GM21576 (cell line): Measurements from ENCODE around the gene PKP4.

Source experiments
- ATAC-seq: cut with Tn5 transposase; IDR thresholded peaks from one replicate; pipeline ENCODE4 v1.9.1; 2021; ENCODE audit warnings: mild to moderate bottlenecking, moderate library complexity; ENCODE audit not compliant: unreplicated experiment

The PKP4 gene

DNA sequence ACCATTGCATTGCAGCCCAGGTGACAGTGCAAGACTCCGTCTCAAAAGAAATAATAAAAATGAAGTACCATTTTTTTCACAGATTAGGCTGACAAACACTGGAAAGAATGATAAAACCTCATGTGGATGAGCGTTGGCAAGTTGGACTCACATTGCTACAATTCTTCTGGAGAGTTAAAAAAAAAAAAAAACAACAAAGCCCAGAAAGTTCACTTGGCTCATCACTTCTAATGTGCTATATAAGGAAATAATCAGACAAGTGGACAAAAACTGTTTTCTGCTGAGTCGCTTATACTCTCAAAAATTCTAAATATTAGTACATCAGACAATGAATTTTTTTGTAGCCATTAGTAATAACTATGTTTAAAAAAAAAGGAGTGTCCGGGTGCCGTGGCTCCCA, 38.4 kb downstream of the PKP4 start:
- no peak for ATAC-seq

DNA sequence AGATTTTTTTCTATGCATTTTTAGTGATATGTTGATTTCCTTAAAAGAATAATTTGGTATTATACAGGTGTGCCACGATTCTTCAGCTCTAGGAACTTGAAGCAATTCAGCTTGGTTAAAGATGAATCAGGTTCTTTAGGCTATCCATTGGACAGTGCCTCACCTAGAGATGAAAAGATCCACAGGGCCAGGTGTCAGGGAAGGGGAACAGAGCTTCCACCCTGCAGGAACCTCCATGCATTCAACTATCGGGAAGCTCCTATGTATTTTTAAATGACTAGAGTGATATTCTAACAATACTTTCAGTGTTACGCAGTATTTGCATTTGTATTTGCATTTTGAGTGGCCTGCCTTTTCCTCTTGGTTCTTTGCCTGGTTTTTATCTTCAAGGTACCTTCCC, 40.2 kb downstream of the PKP4 start:
- ATAC-seq, result no peak

DNA sequence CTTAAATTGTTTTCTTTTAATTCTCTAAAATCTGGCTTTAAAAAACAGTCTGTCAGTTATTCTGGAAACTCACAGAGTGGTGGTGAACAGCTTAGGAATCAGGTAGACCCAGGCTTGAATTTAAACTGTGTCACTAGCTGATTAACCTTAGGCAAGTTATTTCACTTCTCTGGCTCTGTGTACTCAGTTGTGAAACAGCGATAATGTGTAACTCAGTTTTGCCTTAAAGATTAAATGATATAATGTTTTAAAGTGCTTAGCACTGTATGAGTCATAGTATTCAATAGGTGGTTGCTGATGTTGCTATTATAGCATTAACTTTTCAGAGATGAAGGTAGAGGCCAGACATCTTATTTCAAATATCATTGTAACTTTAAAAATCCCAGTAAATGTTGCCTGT, 40.7 kb downstream of the PKP4 start:
- no peak for ATAC-seq

GRCh38 chr2:158498043-158498748, 41.4 kb downstream of the PKP4 start:
- no peak for ATAC-seq

DNA sequence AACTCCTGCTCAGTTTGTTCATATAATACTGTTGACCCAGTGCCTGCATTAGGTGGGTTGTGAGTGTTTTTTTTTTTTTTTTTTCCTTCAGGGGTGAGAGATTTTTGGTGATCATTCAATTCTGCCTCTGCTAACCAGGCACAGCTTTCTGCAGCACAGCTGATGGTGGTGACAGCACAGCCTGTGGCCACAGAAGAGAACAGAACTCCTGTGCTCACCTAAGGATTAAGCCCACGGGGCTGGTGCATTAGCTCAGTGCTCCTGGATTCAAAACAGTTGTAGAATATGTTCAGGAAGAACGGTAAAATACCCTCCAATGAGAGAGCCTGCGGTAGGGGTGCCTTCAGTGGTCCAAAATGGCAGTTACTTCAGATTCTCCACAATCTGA, 42.0 kb downstream of the PKP4 start:
- no peak for ATAC-seq

GRCh38 chr2:158499383-158499782, 42.6 kb downstream of the PKP4 start:
- no peak for ATAC-seq

DNA sequence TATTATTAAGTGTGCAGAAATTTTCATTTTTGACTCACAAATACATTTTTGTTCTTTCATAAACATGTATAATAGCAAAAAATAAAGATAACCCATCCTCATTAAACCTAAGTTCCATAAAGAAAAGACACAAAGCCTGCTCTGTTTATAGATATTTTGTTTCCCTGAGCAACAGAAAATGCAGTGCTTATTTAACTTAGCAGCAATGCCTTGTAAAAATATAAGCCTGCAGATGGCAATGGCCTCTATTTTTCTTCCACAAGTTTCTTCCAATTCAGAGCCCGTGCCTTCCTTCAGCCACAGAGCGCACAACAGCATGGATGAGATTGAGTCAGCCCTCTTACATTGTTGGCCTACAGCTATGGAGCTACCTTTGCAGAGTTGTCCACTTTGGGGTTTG, 43.6 kb downstream of the PKP4 start:
- no peak for ATAC-seq

- ATAC-seq, result no peak
These were observed 44.5 kb downstream of the PKP4 start for GRCh38 chr2:158501301-158501700.

DNA sequence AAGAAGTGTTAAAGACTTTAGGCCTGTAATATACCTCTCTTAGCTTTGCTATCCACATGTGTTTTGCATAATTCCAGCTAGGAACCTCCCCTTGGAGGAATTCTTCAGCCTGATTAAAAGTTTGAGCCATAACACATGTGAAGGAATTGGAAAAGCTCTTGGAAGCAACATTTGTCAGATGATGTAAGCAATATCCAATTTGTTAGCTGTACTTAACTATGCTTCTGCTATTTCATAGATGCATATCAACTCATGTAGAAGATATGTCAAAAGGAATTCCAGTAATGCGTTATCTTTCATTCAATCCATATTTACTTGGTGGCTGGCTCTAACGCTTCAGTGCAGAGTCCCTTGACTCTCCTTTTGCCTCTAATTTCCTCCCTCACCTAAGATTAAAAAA, 46.2 kb downstream of the PKP4 start:
- no peak for ATAC-seq

DNA sequence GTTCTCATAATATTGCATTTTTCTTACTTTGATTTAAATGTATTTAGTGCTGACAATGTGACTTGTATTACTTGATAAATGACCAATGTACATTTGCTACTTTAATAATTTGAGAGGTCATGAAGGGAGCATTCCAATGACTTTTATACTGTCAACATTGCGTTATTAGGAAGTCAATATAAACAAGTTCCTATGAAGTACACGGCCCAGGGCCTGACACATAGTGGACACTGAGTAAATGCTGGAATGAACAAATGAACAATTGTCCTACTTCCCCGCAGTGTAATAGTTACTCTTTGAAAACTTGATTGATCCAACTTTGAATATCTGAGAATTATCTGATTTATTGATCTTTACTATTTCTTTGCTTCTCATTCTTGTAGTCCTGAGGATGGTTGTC, 47.3 kb downstream of the PKP4 start:
- no peak for ATAC-seq

GRCh38 chr2:158505448-158505934, 48.7 kb downstream of the PKP4 start:
- no peak for ATAC-seq

- peak; percentile 42 for ATAC-seq
These were observed 50.4 kb downstream of the PKP4 start for GRCh38 chr2:158507141-158507540.

GRCh38 chr2:158507679-158508078, 50.9 kb downstream of the PKP4 start:
- no peak for ATAC-seq

DNA sequence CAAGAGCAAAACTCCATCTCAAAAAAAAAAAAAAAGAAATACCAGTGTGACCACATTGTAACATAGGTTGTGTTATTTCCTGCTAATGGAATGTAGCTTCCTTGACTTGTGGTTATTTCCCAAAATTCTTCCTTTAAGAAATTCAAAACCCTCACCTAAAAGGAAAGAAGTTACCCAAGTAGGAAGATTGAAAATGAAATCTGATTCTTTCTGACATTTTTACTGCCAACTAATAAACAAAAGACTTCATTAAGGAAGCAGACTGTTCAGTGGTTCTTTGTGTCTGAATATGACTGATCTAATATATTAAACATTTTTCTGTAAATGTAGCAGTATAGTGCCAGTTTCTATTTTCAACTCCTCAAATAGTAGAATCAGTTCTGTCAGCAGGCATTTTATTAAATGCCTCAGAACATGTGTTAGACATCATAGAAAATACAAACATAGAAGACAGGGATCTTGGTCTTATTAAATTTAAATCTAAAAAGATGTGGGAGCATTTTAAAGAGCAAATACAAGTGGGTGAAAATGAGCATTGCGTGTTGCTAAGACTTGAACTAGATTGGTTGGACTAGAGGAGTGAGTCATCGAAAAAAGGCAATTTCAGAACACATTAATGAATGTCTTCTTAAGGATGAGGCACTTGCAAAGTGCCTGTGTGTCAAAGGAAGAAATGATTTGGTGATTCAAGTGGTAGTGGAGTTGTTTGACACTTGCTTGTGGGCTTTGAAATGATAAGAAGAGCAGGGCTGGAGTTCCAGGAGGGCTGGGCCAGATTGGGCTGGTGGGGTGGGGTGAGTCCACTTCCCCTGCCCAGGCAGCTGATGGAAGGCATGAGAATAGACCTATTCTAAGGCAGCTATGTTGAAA, 53.4 kb downstream of the PKP4 start:
- no peak for ATAC-seq

DNA sequence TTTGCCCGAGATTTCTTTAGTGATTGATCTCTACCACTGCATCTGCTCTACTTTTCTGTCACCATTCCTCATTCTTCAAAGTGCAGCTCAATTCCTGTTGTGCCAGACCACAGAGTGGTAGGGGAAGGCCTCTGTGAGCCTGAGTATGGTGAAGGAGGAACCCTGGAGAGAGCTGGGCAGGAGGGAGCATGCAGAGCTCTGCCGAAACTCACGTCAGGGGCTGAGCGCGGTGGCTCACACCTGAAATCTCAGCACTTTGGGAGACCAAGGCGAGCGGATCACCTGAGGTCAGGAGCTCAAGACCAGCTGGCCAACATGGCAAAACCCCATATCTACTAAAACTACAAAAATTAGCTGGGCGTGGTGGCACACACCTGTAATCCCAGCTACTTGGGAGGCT, 54.1 kb downstream of the PKP4 start:
- no peak for ATAC-seq

DNA sequence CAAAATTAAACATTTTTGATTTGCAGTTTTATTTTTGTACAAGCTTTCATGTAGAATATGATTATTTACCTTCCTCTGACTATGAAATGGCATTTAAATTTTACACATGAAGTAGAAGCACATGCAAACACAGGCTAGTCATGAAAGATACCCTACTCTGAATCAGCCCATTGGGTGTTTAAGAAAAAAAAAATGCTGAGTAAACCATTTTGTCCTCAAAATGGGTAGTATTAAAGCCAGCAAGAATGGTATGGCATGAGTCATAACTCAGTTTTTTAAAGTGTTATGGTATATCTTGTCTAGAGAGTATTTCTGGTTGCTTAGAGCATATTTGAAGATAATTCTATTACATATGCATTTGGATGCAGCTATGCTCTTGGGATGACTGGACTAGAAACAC, 55.0 kb downstream of the PKP4 start:
- ATAC-seq, result no peak

GRCh38 chr2:158512323-158512722, 55.6 kb downstream of the PKP4 start:
- ATAC-seq, result no peak

DNA sequence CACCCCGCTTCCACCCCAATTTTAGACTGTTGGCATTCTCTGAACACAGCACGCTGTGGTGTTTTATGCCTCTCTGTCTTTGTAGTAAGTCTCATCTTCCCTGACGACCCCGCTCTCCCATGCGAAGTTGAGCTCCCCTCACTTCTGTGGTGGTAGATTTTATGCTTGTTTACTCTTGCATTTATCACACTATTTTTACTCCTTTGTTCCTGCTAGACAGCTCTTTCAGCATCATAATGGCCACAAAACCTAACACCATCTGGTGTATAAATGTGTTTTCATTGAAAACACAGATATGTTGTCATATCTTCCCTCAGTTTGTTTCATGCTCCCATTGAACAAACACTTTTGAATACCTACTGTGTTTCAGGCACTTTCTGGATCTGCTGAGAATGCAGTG, 57.1 kb downstream of the PKP4 start:
- no peak for ATAC-seq

DNA sequence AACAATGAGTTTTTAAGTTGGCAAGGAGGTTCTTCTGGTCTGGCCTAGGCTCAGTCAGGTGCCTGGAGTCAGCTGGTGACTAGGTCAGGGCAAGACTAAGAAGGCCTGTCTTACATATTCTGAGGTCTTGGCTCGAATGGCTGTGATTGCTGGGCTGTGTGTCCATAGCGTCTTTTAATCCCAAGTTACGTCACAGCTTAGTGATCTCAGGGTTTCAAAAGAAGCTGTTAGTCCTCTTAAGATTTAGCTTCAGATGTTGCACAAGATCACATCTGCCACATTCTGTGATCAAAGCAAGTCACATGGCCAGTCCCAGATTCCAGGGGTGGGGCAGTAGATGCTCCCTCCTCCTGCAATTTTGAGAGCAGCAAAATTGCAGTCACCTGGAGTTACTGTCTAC, 61.3 kb downstream of the PKP4 start:
- ATAC-seq, result no peak

DNA sequence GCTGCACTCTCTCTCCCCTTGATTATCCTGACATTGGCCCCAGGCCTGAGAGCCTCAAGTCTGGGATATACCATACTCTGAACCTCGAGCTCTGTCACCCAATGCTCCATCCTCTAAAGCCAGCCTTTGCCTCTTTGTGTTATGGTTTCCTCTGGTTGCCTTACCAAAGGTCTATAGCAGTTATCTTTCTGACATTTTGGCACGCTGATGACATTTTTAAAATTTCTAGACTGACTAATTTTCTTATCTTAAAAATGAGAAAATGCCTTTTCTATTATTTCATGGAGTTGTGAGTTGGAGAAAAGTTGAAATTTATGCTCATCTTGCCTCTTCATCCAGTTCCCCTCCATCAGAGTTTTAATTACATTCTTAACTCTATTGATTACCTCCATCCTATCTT, 62.7 kb downstream of the PKP4 start:
- ATAC-seq, result no peak

GRCh38 chr2:158529379-158530259, 72.9 kb downstream of the PKP4 start:
- no peak for ATAC-seq
